ENCODE results near the gene EEPD1. TPM values are rescaled to one million over a fixed set of nuclear protein-coding genes. Genes with fewer than 3 reads are reported as not detected.
"Not testable (repeated sequence)": the region's sequence is repeated elsewhere in the genome, so short reads cannot be mapped to it uniquely, and the experiment has no call there.

The EEPD1 gene
- total and polyA plus RNA-seq, 4 donors: 2.3 to 12.3 (median 7.1) TPM

DNA sequence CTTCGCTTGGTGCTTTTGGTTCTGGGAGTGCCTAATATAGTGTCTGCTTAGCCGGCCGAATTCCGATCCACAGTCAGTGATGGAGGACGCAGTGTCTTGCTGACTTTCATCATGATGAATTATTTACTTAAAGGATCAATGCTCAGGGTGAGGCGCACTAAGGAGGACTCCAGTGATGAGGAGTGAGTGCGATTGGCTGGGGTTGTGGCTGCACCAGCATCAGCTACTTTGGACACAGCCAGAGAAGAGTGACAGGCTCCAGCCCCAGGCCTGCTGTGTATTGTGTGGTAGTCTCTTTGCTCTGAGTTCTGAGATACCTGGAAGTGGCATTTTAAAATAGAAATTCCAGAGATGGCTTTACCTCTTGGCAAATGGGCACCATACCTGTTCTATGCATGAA, 163.3 kb downstream of the EEPD1 start:
- WGBS: 93% methylated on average over 7 of the region's 7 CpGs
- H3K4me1 ChIP-seq (ENCODE audit: control insufficient read depth in 4 of 4, insufficient read depth in 4 of 4, low read length in 3 of 4): no peaks in the 10 kb centered on the region
- no peak overlapping the region for H3K4me3 ChIP-seq (ENCODE audit: low read depth in 1 of 3, low read length in 3 of 3)
- TF ChIP-seq EGR1 (IDR thresholded peaks at IDR 0.05; ENCODE audit: low read depth in 2 of 2): no peak
- TF ChIP-seq, protein P1, sequence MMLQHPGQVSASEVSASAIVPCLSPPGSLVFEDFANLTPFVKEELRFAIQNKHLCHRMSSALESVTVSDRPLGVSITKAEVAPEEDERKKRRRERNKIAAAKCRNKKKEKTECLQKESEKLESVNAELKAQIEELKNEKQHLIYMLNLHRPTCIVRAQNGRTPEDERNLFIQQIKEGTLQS (IDR thresholded peaks at IDR 0.05): no peak
- no peak for TF ChIP-seq FOXA1 (IDR thresholded peaks at IDR 0.05)
- no peak overlapping the region for H3K27ac ChIP-seq (ENCODE audit: low read depth in 1 of 2, low read length in 2 of 2)
- no peaks in the 10 kb centered on the region for H3K9me3 ChIP-seq (ENCODE audit: control insufficient read depth in 4 of 4, low read length in 3 of 4)
- no peak for DNase-seq (ENCODE audit: low spot score)
- no peak overlapping the region for H3K9ac ChIP-seq (ENCODE audit: low read depth in 1 of 2, low read length in 2 of 2)
- no peaks in the 10 kb centered on the region for H3K27me3 ChIP-seq (ENCODE audit: control insufficient read depth in 4 of 4, insufficient read depth in 4 of 4, low read length in 3 of 4)
- H3K36me3 ChIP-seq (ENCODE audit: control insufficient read depth in 4 of 4, insufficient read depth in 3 of 4, low read depth in 1 of 4, low read length in 3 of 4): no peaks in the 10 kb centered on the region

DNA sequence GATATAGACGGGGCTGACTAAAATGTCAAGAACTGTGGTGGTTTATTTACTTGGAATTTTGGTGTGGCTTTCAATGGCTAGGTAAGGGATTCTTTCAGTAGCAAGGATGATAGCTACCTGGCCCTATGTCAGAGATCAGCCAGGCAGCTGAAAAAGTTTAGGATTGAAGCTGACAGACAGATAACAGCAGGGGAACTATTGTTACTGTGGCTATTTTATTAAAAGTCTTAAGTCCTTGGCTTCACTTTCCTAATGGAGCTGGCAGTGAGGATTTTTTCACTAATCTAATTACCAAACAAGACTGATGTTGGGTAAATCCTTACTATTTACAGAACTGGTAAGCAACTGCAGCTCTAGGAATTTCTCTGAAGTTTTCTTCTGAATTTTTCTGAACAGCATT, 164.2 kb downstream of the EEPD1 start:
- DNase-seq (ENCODE audit: low spot score): no peak
- no peak overlapping the region for H3K27ac ChIP-seq (ENCODE audit: low read depth in 1 of 2, low read length in 2 of 2)
- H3K9ac ChIP-seq (ENCODE audit: low read depth in 1 of 2, low read length in 2 of 2): no peak overlapping the region
- no peaks in the 10 kb centered on the region for H3K4me1 ChIP-seq (ENCODE audit: control insufficient read depth in 4 of 4, insufficient read depth in 4 of 4, low read length in 3 of 4)
- TF ChIP-seq GABPA (IDR thresholded peaks at IDR 0.05 in 1 of 2, conservative IDR thresholded peaks at IDR 0.05 in 1 of 2): no peak
- H3K9me3 ChIP-seq (ENCODE audit: control insufficient read depth in 4 of 4, low read length in 3 of 4): no peaks in the 10 kb centered on the region
- WGBS: 93% methylated on average over 1 of the region's 1 CpG
- H3K27me3 ChIP-seq (ENCODE audit: control insufficient read depth in 4 of 4, insufficient read depth in 4 of 4, low read length in 3 of 4): no peaks in the 10 kb centered on the region
- H3K4me3 ChIP-seq (ENCODE audit: low read depth in 1 of 3, low read length in 3 of 3): no peak overlapping the region
- H3K36me3 ChIP-seq (ENCODE audit: control insufficient read depth in 4 of 4, insufficient read depth in 3 of 4, low read depth in 1 of 4, low read length in 3 of 4): no peaks in the 10 kb centered on the region

GRCh38 chr7:36318116-36318515, 165.1 kb downstream of the EEPD1 start:
- no peak overlapping the region for H3K27ac ChIP-seq (ENCODE audit: low read depth in 1 of 2, low read length in 2 of 2)
- no peak for DNase-seq (ENCODE audit: low spot score)
- TF ChIP-seq HNF4G (IDR thresholded peaks at IDR 0.05): no peak
- no peak for TF ChIP-seq SP1 (IDR thresholded peaks at IDR 0.05)
- TF ChIP-seq FOXA2 (IDR thresholded peaks at IDR 0.05): no peak
- TF ChIP-seq, protein P2, sequence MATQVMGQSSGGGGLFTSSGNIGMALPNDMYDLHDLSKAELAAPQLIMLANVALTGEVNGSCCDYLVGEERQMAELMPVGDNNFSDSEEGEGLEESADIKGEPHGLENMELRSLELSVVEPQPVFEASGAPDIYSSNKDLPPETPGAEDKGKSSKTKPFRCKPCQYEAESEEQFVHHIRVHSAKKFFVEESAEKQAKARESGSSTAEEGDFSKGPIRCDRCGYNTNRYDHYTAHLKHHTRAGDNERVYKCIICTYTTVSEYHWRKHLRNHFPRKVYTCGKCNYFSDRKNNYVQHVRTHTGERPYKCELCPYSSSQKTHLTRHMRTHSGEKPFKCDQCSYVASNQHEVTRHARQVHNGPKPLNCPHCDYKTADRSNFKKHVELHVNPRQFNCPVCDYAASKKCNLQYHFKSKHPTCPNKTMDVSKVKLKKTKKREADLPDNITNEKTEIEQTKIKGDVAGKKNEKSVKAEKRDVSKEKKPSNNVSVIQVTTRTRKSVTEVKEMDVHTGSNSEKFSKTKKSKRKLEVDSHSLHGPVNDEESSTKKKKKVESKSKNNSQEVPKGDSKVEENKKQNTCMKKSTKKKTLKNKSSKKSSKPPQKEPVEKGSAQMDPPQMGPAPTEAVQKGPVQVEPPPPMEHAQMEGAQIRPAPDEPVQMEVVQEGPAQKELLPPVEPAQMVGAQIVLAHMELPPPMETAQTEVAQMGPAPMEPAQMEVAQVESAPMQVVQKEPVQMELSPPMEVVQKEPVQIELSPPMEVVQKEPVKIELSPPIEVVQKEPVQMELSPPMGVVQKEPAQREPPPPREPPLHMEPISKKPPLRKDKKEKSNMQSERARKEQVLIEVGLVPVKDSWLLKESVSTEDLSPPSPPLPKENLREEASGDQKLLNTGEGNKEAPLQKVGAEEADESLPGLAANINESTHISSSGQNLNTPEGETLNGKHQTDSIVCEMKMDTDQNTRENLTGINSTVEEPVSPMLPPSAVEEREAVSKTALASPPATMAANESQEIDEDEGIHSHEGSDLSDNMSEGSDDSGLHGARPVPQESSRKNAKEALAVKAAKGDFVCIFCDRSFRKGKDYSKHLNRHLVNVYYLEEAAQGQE (IDR thresholded peaks at IDR 0.05): no peak
- TF ChIP-seq RXRA (IDR thresholded peaks at IDR 0.05): no peak
- TF ChIP-seq GABPA (IDR thresholded peaks at IDR 0.05 in 1 of 2, conservative IDR thresholded peaks at IDR 0.05 in 1 of 2): no peak
- no peak for TF ChIP-seq EGR1 (IDR thresholded peaks at IDR 0.05; ENCODE audit: low read depth in 2 of 2)
- TF ChIP-seq, protein P3, sequence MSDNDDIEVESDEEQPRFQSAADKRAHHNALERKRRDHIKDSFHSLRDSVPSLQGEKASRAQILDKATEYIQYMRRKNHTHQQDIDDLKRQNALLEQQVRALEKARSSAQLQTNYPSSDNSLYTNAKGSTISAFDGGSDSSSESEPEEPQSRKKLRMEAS (IDR thresholded peaks at IDR 0.05): no peak
- TF ChIP-seq, protein P1 (IDR thresholded peaks at IDR 0.05): no peak
- no peak for TF ChIP-seq HNF4A (conservative IDR thresholded peaks at IDR 0.05)
- TF ChIP-seq TAF1 (conservative IDR thresholded peaks at IDR 0.05): no peak
- TF ChIP-seq RAD21 (IDR thresholded peaks at IDR 0.05): no peak
- no peak for TF ChIP-seq CTCF (IDR thresholded peaks at IDR 0.05; ENCODE audit: low read depth, low read length, missing input control)
- no peak for TF ChIP-seq FOXA1 (IDR thresholded peaks at IDR 0.05)
- no peaks in the 10 kb centered on the region for H3K27me3 ChIP-seq (ENCODE audit: control insufficient read depth in 4 of 4, insufficient read depth in 4 of 4, low read length in 3 of 4)
- WGBS: 83% methylated on average over 8 of the region's 8 CpGs
- no peak overlapping the region for H3K9ac ChIP-seq (ENCODE audit: low read depth in 1 of 2, low read length in 2 of 2)
- no peaks in the 10 kb centered on the region for H3K4me1 ChIP-seq (ENCODE audit: control insufficient read depth in 4 of 4, insufficient read depth in 4 of 4, low read length in 3 of 4)
- no peaks in the 10 kb centered on the region for H3K36me3 ChIP-seq (ENCODE audit: control insufficient read depth in 4 of 4, insufficient read depth in 3 of 4, low read depth in 1 of 4, low read length in 3 of 4)
- no peak overlapping the region for H3K4me3 ChIP-seq (ENCODE audit: low read depth in 1 of 3, low read length in 3 of 3)
- H3K9me3 ChIP-seq (ENCODE audit: control insufficient read depth in 4 of 4, low read length in 3 of 4): no peaks in the 10 kb centered on the region

- not testable (repeated sequence) for H3K27me3 ChIP-seq (ENCODE audit: control insufficient read depth in 4 of 4, insufficient read depth in 4 of 4, low read length in 3 of 4); H3K36me3 ChIP-seq (ENCODE audit: control insufficient read depth in 4 of 4, insufficient read depth in 3 of 4, low read depth in 1 of 4, low read length in 3 of 4); DNase-seq (ENCODE audit: low spot score); H3K9ac ChIP-seq (ENCODE audit: low read depth in 1 of 2, low read length in 2 of 2); H3K27ac ChIP-seq (ENCODE audit: low read depth in 1 of 2, low read length in 2 of 2); H3K4me1 ChIP-seq (ENCODE audit: control insufficient read depth in 4 of 4, insufficient read depth in 4 of 4, low read length in 3 of 4); H3K9me3 ChIP-seq (ENCODE audit: control insufficient read depth in 4 of 4, low read length in 3 of 4); H3K4me3 ChIP-seq (ENCODE audit: low read depth in 1 of 3, low read length in 3 of 3)
- 93% methylated on average over 3 of the region's 3 CpGs for WGBS
Observed at GRCh38 chr7:36321284-36321683, 168.2 kb downstream of the EEPD1 start.

All from liver (tissue), 9 donors.